PC-9 (cell line): Measurements from ENCODE around the gene ACE2. TPM values are rescaled to one million over a fixed set of nuclear protein-coding genes. Genes with fewer than 3 reads are reported as not detected.

Experiments
- BruUV-seq: library from RNA; stranded (reverse); fragments of 400-500 nt; replicated peaks from 2 replicates; lab custom pipeline; 2021; lab: Mats Ljungman, UMichigan
- CTCF ChIA-PET: fragments of 300-600 bp; sonication (Branson Sonifier 250); formaldehyde crosslinking; loops from one replicate; lab custom pipeline; 2022; ENCODE audit warnings: antibody characterized with exemption; lab: Charles Lee
- POLR2A ChIA-PET: fragments of 300-600 bp; sonication (Branson Sonifier 250); formaldehyde crosslinking; loops from one replicate; lab custom pipeline; 2022; ENCODE audit warnings: antibody characterized with exemption; ENCODE audit not compliant: unreplicated experiment; lab: Charles Lee
- DNase-seq, 2 experiments: peaks; one replicate each; pipeline versions ENCODE4 v3.0.0 to v3.0.0-alpha.2; 2015 to 2022; ENCODE audit warnings: mixed read lengths in 1 of 2
- H2AFZ ChIP-seq: fragments of 200-600 bp; sonication (generic); 2 replicates; pipeline ENCODE4 v1.8.1; 2017; ENCODE audit warnings: antibody characterized with exemption
- H3F3A ChIP-seq: fragments of 200-600 bp; sonication (generic); 2 replicates; pipeline ENCODE4 v1.8.1; 2017; ENCODE audit warnings: antibody characterized with exemption, mild to moderate bottlenecking, low read depth; ENCODE audit not compliant: insufficient read depth
- H3K27ac ChIP-seq: fragments of 200-600 bp; sonication (generic); 2 replicates; pipeline ENCODE4 v1.6.1; 2016; ENCODE audit warnings: mixed run types
- H3K27me3 ChIP-seq: fragments of 200-600 bp; sonication (generic); 2 replicates; pipeline ENCODE4 v1.6.1; 2016; ENCODE audit warnings: low read depth, mixed run types; ENCODE audit not compliant: insufficient read depth
- H3K36me3 ChIP-seq: fragments of 200-600 bp; sonication (generic); 2 replicates; pipeline ENCODE4 v1.6.1; 2016; ENCODE audit warnings: low read depth, mixed run types
- H3K4me1 ChIP-seq: fragments of 200-600 bp; sonication (generic); replicated peaks from 2 replicates; pipeline ENCODE4 v1.6.1; 2016; ENCODE audit warnings: mixed run types; ENCODE audit not compliant: insufficient read depth
- H3K4me2 ChIP-seq: fragments of 200-600 bp; sonication (generic); 2 replicates; pipeline ENCODE4 v1.6.1; 2017; ENCODE audit warnings: mixed run types
- H3K4me3 ChIP-seq: fragments of 200-600 bp; sonication (generic); 2 replicates; pipeline ENCODE4 v1.6.1; 2016; ENCODE audit warnings: mixed run types
- H3K79me2 ChIP-seq: fragments of 200-600 bp; sonication (generic); 2 replicates; pipeline ENCODE4 v1.6.1; 2017; ENCODE audit warnings: low read depth, mixed run types
- H3K9me2 ChIP-seq: fragments of 200-600 bp; sonication (generic); 2 replicates; pipeline ENCODE4 v1.8.1; 2017; ENCODE audit warnings: mild to moderate bottlenecking; ENCODE audit not compliant: insufficient read depth
- H3K9me3 ChIP-seq: fragments of 200-600 bp; sonication (generic); 2 replicates; pipeline ENCODE4 v1.8.1; 2016; ENCODE audit warnings: low read depth; ENCODE audit not compliant: insufficient read depth
- H4K20me1 ChIP-seq: fragments of 200-600 bp; sonication (generic); 2 replicates; pipeline ENCODE4 v1.8.1; 2017; ENCODE audit not compliant: insufficient read depth
- CTCF ChIP-seq: fragments of 200-600 bp; sonication (generic); conservative IDR thresholded peaks from 2 replicates; pipeline ENCODE4 v1.6.1; 2017; ENCODE audit warnings: mixed run types, antibody characterized with exemption, mild to moderate bottlenecking, moderate library complexity
- EZH2 ChIP-seq: fragments of 200-600 bp; sonication (generic); IDR thresholded peaks from 2 replicates; pipeline ENCODE4 v1.8.0; 2017; ENCODE audit warnings: antibody characterized with exemption, low read depth
- intact Hi-C: fragments of 100-400 bp; cut with micrococcal nuclease; formaldehyde crosslinking; loops from one replicate; pipeline ENCODE4 v1.10.0; 2022; ENCODE audit not compliant: unreplicated experiment
- total RNA-seq: library from RNA; stranded (reverse); gene quantifications from 2 replicates; pipeline ENCODE4 v1.2.3, GENCODE V29; 2021

ACE2 gene
- total RNA-seq, 1 experiment from 2014 or later: 3.4 TPM

- Histone ChIP-seq H3K4me1 (peaks cover 6% of the 10 kb centered on the region), H3K27ac (no peak overlapping the region), H3K27me3 (no peaks in the 10 kb centered on the region), H3K79me2 (no peaks in the 10 kb centered on the region), H4K20me1 (no peaks in the 10 kb centered on the region), H3K4me2 (peak overlapping the region; percentile 40), H3K4me3 (no peak overlapping the region), H3K9me2 (no peaks in the 10 kb centered on the region), H2AFZ (no peak overlapping the region), H3F3A (no peaks in the 10 kb centered on the region), H3K36me3 (no peaks in the 10 kb centered on the region), H3K9me3 (no peaks in the 10 kb centered on the region)
- TF ChIP-seq CTCF (peak; percentile 71), EZH2 (no peak)
- no TSS peak for BruUV-seq
- ChIA-PET CTCF (interaction anchor here (0.6 to 1.0 kb wide), 2 partner anchors 41 to 52 kb away, joined by 3 read pairs; no protein-coding TSS in a partner anchor), POLR2A (interaction anchor here (0.5 to 0.6 kb wide), 2 partner anchors 211 to 265 kb away, joined by 3 read pairs; no protein-coding TSS in a partner anchor)
- DNase-seq: peak; percentile 66 to 80
- intact Hi-C loops: loop anchor here (1.0 to 5.0 kb wide), 4 partner anchors 67 to 263 kb away; no protein-coding TSS in a partner anchor
Observed at GRCh38 chrX:15564981-15565579, 35.7 kb downstream of the ACE2 start.

GRCh38 chrX:15563056-15563455 lies 37.7 kb downstream of the ACE2 start:
- H3K4me1 ChIP-seq: peaks cover 6% of the 10 kb centered on the region
- H3K4me3 ChIP-seq: no peak overlapping the region
- intact Hi-C loops: no loop called here
- H3K36me3 ChIP-seq: no peaks in the 10 kb centered on the region
- BruUV-seq: no TSS peak
- CTCF ChIA-PET: interaction anchor here (0.7 kb wide), 1 partner anchor 63 kb away, joined by 3 read pairs; no protein-coding TSS in a partner anchor
- no peak overlapping the region for H3K4me2 ChIP-seq
- POLR2A ChIA-PET: no interaction called here
- H3K9me2 ChIP-seq: no peaks in the 10 kb centered on the region
- TF ChIP-seq CTCF (no peak), EZH2 (no peak)
- H3K27me3 ChIP-seq: no peaks in the 10 kb centered on the region
- no peak overlapping the region for H2AFZ ChIP-seq
- H3K27ac ChIP-seq: no peak overlapping the region
- no peaks in the 10 kb centered on the region for H3K79me2 ChIP-seq
- no peaks in the 10 kb centered on the region for H3K9me3 ChIP-seq
- H3F3A ChIP-seq: no peaks in the 10 kb centered on the region
- no peaks in the 10 kb centered on the region for H4K20me1 ChIP-seq
- no peak for DNase-seq

GRCh38 chrX:15560924-15561323 lies 39.8 kb downstream of the ACE2 start:
- ChIA-PET CTCF (no interaction called here), POLR2A (no interaction called here)
- TF ChIP-seq CTCF (no peak), EZH2 (no peak)
- Histone ChIP-seq H3K4me3 (no peak overlapping the region), H3K79me2 (no peaks in the 10 kb centered on the region), H3K4me1 (peaks cover 6% of the 10 kb centered on the region), H3K27ac (no peak overlapping the region), H4K20me1 (no peaks in the 10 kb centered on the region), H3K36me3 (no peaks in the 10 kb centered on the region), H2AFZ (no peak overlapping the region), H3F3A (no peaks in the 10 kb centered on the region), H3K9me3 (no peaks in the 10 kb centered on the region), H3K4me2 (no peak overlapping the region), H3K9me2 (no peaks in the 10 kb centered on the region), H3K27me3 (no peaks in the 10 kb centered on the region)
- no TSS peak for BruUV-seq
- DNase-seq: no peak
- intact Hi-C loops: no loop called here
